HG02870 (cell line): Measurements from ENCODE around the gene TMEM129.
A peak's percentile ranks its signal among the peaks of the same experiment; 100 is the strongest.
"Not testable (repeated sequence)": the region's sequence is repeated elsewhere in the genome, so short reads cannot be mapped to it uniquely, and the experiment has no call there.

Experiments
- ATAC-seq: cut with Tn5 transposase; IDR thresholded peaks from one replicate; pipeline ENCODE4 v1.9.1; 2021; ENCODE audit warnings: mild to moderate bottlenecking, moderate library complexity; ENCODE audit not compliant: unreplicated experiment

TMEM129 gene

DNA sequence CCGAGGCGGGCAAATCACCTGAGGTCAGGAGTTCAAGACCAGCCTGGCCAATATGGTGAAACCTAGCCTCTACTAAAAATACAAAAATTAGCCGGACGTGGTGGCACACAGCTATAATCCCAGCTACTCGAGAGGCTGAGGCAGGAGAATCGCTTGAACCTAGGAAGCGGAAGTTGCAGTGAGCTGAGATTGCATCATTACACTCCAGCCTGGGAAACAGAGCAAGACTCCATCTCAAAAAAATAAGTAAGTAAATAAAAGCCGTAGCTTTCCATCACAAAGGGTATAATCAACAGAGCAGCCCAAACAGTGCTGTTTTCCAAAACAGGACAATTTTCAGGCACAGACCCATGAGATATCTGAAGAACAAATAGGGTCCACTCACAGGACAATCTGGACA is 19.5 kb downstream of the TMEM129 start:
- not testable (repeated sequence) for ATAC-seq

- ATAC-seq: no peak
Measured at GRCh38 chr4:1695913-1696312, 25.2 kb downstream of the TMEM129 start.

- ATAC-seq: peak; percentile 47
Measured at GRCh38 chr4:1693131-1693896, 27.8 kb downstream of the TMEM129 start.

- ATAC-seq: no peak
Measured at GRCh38 chr4:1691737-1692373, 29.3 kb downstream of the TMEM129 start.

DNA sequence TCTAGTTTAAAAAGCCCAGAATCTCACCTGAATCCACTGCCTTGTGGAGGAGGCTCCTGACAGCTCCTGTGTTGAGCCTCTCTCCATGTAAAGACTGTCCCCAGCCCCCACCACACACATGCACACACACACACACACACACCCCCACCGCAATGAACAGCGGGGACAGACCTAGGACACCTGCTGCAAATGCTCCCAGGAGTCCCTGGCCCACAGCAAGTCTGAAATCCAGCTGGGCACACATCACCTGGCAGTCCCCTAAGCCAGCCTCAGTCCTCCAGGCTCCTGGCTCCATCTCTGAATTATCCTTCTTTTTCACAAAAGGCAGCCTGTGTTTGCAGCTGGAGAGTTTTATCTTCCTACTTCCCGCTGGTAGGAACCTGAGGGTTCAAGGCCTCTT is 30.4 kb downstream of the TMEM129 start:
- no peak for ATAC-seq

GRCh38 chr4:1686440-1687036 is 34.6 kb downstream of the TMEM129 start:
- ATAC-seq: no peak

- no peak for ATAC-seq
Measured at GRCh38 chr4:1685235-1686150, 35.6 kb downstream of the TMEM129 start.

DNA sequence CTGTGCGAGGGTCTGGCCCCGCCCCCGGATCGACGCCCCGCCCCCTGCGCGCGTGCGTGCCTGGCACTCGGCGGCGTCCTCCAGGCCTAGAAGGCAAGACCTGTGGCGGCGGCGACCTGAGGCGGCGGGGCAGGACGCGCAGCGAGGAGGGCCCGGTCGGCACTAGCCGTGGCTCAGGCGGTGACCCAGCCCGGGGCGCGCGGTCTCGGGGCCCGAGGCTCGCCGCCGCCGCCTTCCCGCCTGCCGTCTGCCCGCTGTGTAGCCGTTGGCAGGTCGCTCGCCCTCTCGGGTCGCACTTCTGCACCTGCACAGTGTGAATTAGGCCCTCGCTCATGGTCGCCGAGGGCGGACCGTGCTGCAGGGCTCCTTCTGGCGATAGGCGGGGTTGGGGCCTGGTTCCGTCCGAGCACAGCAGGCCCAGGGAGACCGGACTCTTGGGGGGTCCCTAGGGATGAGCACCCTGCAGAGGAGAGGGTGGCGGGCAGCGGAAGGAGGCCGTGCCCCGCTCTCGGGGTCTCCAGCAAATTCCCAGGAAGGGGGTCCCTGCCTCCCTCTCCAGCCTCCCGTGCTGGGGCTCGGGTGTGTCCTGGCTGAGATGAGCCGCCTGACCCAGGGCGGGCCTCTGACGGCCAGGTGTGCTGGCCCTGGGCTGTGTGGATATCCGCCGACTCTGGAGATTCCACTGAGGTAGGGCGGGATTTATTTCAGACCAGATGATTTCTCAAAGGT is 36.5 kb downstream of the TMEM129 start:
- ATAC-seq: no peak

GRCh38 chr4:1683736-1684505 is 37.2 kb downstream of the TMEM129 start, which contains the start of gene FAM53A:
Gene FAM53A, minus strand, starts transcription at chr4:1684313. Its CDS starts 15,572 bp downstream, at chr4:1668741.
- ATAC-seq: peak; percentile 90

- ATAC-seq: no peak
Measured at GRCh38 chr4:1683261-1683735, 37.8 kb downstream of the TMEM129 start.

GRCh38 chr4:1682860-1683259 is 38.3 kb downstream of the TMEM129 start:
- no peak for ATAC-seq

GRCh38 chr4:1678244-1678643 is 42.9 kb downstream of the TMEM129 start:
- no peak for ATAC-seq

DNA sequence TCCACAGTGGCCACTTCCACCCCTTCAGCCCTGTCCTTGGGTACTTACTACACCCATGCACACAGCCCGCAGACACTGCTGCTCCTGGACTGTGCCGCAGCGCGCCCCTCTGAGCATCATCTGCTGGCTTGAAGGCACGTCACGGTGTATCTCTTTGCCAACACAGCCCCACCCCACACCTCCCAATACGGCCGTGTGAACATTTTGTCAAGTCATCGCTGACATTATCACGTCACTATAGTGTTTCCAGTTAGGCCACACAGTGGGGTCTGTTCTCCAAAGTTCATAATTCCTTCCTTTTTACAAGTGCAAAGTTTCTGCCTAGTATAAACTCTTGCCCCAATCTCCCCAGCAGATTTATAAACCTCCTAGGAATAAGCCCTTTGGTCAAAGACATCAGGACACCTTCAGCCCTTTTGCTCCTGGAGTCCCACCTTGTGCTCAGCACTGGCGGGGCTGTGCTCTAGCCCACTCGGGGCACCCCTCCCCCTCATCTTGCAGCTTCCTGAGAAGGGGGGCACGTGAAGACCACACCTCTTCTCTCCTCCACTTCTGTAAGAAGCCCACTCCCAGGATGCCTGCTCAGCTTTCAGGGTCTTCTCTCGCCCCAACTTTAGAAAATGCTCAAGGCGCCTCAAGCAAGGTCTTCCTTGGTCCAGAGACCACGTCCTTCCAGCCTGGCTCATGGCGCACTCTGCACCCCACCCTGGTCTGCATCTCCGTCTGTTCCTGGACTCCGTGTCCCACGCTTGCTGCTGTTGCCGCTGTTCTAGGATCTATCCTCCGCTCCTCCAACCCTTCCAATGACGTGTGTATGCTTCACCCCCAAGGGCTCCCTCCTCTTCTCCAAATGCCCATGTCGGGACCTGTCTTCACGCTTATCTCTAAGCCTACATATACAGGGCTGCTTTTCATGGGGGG is 44.3 kb downstream of the TMEM129 start:
- ATAC-seq: no peak

GRCh38 chr4:1675802-1676137 is 45.4 kb downstream of the TMEM129 start:
- no peak for ATAC-seq

GRCh38 chr4:1675136-1675801 is 45.9 kb downstream of the TMEM129 start:
- no peak for ATAC-seq

DNA sequence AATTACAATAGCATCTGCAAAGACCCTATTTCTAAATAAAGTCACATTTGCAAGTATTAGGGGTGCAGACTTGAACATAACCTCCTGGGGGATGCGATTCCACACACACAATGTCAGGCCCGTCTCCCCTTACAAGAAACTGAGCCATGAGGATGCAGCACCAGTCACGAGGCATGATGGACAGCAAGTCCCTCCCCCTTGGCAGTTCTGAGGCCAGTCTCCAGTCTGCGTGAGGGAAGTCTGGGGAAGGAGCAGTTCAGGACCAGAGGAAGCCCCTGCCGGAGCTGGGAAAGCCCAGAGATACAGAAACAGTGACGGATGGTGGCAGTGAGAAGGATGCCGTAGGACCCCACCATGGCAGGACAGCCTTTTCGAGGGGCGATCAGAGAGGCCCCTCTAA is 46.4 kb downstream of the TMEM129 start:
- no peak for ATAC-seq

GRCh38 chr4:1673671-1674070 is 47.5 kb downstream of the TMEM129 start:
- no peak for ATAC-seq

DNA sequence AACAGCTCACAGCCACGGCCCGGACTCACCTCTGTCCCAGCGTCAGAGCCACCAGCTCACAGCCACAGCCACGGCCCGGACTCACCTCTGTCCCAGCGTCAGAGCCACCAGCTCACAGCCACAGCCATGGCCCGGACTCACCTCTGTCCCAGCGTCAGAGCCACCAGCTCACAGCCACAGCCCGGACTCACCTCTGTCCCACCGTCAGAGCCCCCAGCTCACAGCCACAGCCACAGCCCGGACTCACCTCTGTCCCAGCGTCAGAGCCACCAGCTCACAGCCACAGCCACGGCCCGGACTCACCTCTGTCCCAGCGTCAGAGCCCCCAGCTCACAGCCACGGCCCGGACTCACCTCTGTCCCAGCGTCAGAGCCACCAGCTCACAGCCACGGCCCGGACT is 50.1 kb downstream of the TMEM129 start:
- not testable (repeated sequence) for ATAC-seq
